Loucy (cell line): ENCODE measurements around the gene DHRS4L2.
"Not testable (repeated sequence)": the region's sequence is repeated elsewhere in the genome, so short reads cannot be mapped to it uniquely, and the experiment has no call there.

ENCODE experiments used
- EZH2phosphoT487 ChIP-seq: fragments of 200-600 bp; IDR thresholded peaks from 2 replicates; pipeline ENCODE4 v1.6.1; 2018; ENCODE audit warnings: antibody characterized with exemption, mild to moderate bottlenecking, moderate library complexity, borderline replicate concordance
- TF ChIP-seq, protein P1 (sequence below): fragments of 200-600 bp; sonication (generic); conservative IDR thresholded peaks from 2 replicates; pipeline ENCODE4 v1.5.1; 2014; ENCODE audit warnings: mild to moderate bottlenecking, antibody characterized with exemption, low read length

DNA sequence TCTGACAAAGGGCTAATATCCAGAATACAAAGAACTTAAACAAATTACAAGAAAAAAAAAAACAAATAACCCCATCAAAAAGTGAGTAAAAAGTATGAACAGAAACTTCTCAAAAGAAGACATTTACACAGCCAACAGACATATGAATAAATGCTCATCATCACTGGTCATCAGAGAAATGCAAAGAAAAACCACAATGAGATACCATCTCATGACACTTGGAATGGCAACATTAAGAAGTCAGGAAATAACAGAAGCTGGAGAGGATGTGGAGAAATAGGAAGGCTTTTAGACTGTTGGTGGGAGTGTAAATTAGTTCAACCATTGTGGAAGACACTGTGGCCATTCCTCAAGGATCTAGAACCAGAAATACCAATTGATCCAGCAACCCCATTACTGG, 30.2 kb downstream of the DHRS4L2 start:
- TF ChIP-seq, protein P1, sequence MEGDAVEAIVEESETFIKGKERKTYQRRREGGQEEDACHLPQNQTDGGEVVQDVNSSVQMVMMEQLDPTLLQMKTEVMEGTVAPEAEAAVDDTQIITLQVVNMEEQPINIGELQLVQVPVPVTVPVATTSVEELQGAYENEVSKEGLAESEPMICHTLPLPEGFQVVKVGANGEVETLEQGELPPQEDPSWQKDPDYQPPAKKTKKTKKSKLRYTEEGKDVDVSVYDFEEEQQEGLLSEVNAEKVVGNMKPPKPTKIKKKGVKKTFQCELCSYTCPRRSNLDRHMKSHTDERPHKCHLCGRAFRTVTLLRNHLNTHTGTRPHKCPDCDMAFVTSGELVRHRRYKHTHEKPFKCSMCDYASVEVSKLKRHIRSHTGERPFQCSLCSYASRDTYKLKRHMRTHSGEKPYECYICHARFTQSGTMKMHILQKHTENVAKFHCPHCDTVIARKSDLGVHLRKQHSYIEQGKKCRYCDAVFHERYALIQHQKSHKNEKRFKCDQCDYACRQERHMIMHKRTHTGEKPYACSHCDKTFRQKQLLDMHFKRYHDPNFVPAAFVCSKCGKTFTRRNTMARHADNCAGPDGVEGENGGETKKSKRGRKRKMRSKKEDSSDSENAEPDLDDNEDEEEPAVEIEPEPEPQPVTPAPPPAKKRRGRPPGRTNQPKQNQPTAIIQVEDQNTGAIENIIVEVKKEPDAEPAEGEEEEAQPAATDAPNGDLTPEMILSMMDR, result not testable (repeated sequence)
- TF ChIP-seq EZH2phosphoT487, result not testable (repeated sequence)
